Parathyroid adenoma (tissue), 2 donors: ENCODE measurements around the gene RHEBL1.

Source experiments
- H2AFZ ChIP-seq: fragments of 300-600 bp; sonication (generic); one replicate; pipeline ENCODE4 v1.7.0; 2017; ENCODE audit warnings: antibody characterized with exemption, mild to moderate bottlenecking
- H3K27ac ChIP-seq: fragments of 300-600 bp; sonication (generic); one replicate; pipeline ENCODE4 v1.7.0; 2017
- H3K27me3 ChIP-seq: fragments of 300-600 bp; sonication (generic); one replicate; pipeline ENCODE4 v1.7.0; 2017; ENCODE audit warnings: low read length; ENCODE audit not compliant: control insufficient read depth, insufficient read depth
- H3K36me3 ChIP-seq: fragments of 300-600 bp; sonication (generic); one replicate; pipeline ENCODE4 v1.7.0; 2017; ENCODE audit warnings: low read length; ENCODE audit not compliant: control insufficient read depth, insufficient read depth
- H3K4me1 ChIP-seq: fragments of 300-600 bp; sonication (generic); one replicate; pipeline ENCODE4 v1.7.0; 2017; ENCODE audit warnings: control low read depth
- H3K4me2 ChIP-seq: fragments of 300-600 bp; sonication (generic); one replicate; pipeline ENCODE4 v1.7.0; 2017; ENCODE audit warnings: low read length
- H3K4me3 ChIP-seq: fragments of 300-600 bp; sonication (generic); one replicate; pipeline ENCODE4 v1.7.0; 2017; ENCODE audit warnings: low read depth, low read length
- H3K79me2 ChIP-seq: fragments of 300-600 bp; sonication (generic); one replicate; pipeline ENCODE4 v1.7.0; 2017; ENCODE audit warnings: control low read depth
- H3K9ac ChIP-seq: fragments of 300-600 bp; sonication (generic); one replicate; pipeline ENCODE4 v1.7.0; 2017; ENCODE audit warnings: mild to moderate bottlenecking
- H3K9me3 ChIP-seq: fragments of 300-600 bp; sonication (generic); one replicate; pipeline ENCODE4 v1.7.0; 2017; ENCODE audit warnings: low read length; ENCODE audit not compliant: control insufficient read depth
- CTCF ChIP-seq: fragments of 300-600 bp; sonication (generic); IDR thresholded peaks from one replicate; pipeline ENCODE4 v1.7.0; 2017; ENCODE audit warnings: antibody characterized with exemption, mild to moderate bottlenecking
- donor health status: primary hyperparathyroidism.

The RHEBL1 gene

GRCh38 chr12:49055978-49056754 is 13.6 kb downstream of the RHEBL1 start:
- Histone ChIP-seq H3K9ac (no peak overlapping the region), H3K27ac (no peak overlapping the region), H3K4me2 (peak overlapping the region; percentile 68)

DNA sequence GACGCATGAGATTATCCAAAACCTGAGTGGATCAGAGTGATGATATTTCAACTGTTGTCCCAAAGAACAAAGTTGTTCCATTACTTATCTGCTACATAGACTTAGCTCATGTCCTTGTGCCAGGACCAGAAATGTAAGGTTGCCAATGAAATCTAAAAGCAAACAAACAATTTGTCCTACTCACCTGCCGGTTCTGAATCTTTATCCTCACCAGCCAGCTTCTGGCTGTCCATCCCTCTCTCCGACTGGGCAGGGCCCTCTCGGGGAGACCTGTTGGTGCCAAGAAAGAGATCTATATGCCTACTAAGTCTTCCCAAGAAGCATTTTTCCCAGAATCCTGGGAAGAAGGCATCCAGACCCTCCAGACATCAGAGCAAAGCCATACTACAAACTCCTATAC is 14.7 kb downstream of the RHEBL1 start:
- Histone ChIP-seq H3K4me1 (peaks cover 32% of the 10 kb centered on the region), H3K4me3 (no peak overlapping the region), H3K79me2 (peaks cover 55% of the 10 kb centered on the region), H3K4me2 (no peak overlapping the region), H3K27me3 (no peaks in the 10 kb centered on the region), H3K36me3 (no peaks in the 10 kb centered on the region), H3K27ac (no peak overlapping the region), H3K9me3 (no peaks in the 10 kb centered on the region), H3K9ac (no peak overlapping the region), H2AFZ (no peak overlapping the region)
- TF ChIP-seq CTCF = no peak

More at GRCh38 chr12:49055978-49056754, 13.6 kb downstream of the RHEBL1 start:
- no peaks in the 10 kb centered on the region for H3K36me3 ChIP-seq
- H2AFZ ChIP-seq = no peak overlapping the region
- TF ChIP-seq CTCF = no peak
- H3K9me3 ChIP-seq = no peaks in the 10 kb centered on the region
- peaks cover 60% of the 10 kb centered on the region for H3K79me2 ChIP-seq
- H3K27me3 ChIP-seq = no peaks in the 10 kb centered on the region
- no peak overlapping the region for H3K4me3 ChIP-seq
- peaks cover 32% of the 10 kb centered on the region for H3K4me1 ChIP-seq

GRCh38 chr12:49054524-49054923 is 15.3 kb downstream of the RHEBL1 start:
- no peak overlapping the region for H3K27ac ChIP-seq
- H2AFZ ChIP-seq = no peak overlapping the region
- H3K36me3 ChIP-seq = no peaks in the 10 kb centered on the region
- H3K9me3 ChIP-seq = no peaks in the 10 kb centered on the region
- H3K27me3 ChIP-seq = no peaks in the 10 kb centered on the region
- TF ChIP-seq CTCF = no peak
- no peak overlapping the region for H3K9ac ChIP-seq
- H3K4me1 ChIP-seq = peaks cover 32% of the 10 kb centered on the region
- no peak overlapping the region for H3K4me3 ChIP-seq
- peaks cover 56% of the 10 kb centered on the region for H3K79me2 ChIP-seq
- H3K4me2 ChIP-seq = no peak overlapping the region

DNA sequence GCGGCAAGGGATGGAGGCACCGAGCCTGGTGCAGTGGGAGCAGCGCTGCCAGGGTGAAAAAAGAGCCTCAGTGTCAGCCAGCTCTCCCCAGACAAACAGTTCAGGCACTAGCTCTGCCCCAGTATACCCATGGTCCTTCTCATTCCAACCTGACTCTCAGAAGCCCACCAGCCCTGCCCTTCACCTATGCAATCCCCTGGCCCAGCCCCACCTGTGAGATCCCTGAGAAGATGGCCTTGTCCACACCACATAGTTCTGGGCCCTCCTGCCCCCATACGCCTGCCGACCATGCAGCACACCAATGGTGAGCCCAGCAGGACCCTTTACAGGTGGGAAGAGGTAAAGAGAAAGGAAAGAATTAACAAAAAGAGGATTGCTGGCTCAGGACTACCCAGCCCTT is 15.7 kb downstream of the RHEBL1 start:
- H3K79me2 ChIP-seq = peaks cover 56% of the 10 kb centered on the region
- H3K4me3 ChIP-seq = no peak overlapping the region
- H3K4me2 ChIP-seq = no peak overlapping the region
- H3K4me1 ChIP-seq = peaks cover 32% of the 10 kb centered on the region
- TF ChIP-seq CTCF = no peak
- no peaks in the 10 kb centered on the region for H3K27me3 ChIP-seq
- no peak overlapping the region for H3K9ac ChIP-seq
- H3K27ac ChIP-seq = no peak overlapping the region
- no peaks in the 10 kb centered on the region for H3K36me3 ChIP-seq
- no peak overlapping the region for H2AFZ ChIP-seq
- no peaks in the 10 kb centered on the region for H3K9me3 ChIP-seq
